ENCODE measurements around the gene C4BPB. TPM values are rescaled to one million over a fixed set of nuclear protein-coding genes. Genes with fewer than 3 reads are reported as not detected.

Gene C4BPB
- total and polyA plus RNA-seq, 2 of the 13 experiments (the other 11 are each of a cell fraction or from before 2014, with no cell fraction given), result 155 to 266 TPM

- TF ChIP-seq, protein P1, sequence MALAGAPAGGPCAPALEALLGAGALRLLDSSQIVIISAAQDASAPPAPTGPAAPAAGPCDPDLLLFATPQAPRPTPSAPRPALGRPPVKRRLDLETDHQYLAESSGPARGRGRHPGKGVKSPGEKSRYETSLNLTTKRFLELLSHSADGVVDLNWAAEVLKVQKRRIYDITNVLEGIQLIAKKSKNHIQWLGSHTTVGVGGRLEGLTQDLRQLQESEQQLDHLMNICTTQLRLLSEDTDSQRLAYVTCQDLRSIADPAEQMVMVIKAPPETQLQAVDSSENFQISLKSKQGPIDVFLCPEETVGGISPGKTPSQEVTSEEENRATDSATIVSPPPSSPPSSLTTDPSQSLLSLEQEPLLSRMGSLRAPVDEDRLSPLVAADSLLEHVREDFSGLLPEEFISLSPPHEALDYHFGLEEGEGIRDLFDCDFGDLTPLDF (CRISPR knock-in tag; IDR thresholded peaks at IDR 0.05), result no peak
- peak; percentile 86; the same call in 1 of the 2 replicates for TF ChIP-seq ZKSCAN8 (CRISPR knock-in tag; IDR thresholded peaks at IDR 0.05; ENCODE audit: borderline replicate concordance)
- no peak for TF ChIP-seq MYPOP (CRISPR knock-in tag; IDR thresholded peaks at IDR 0.05)
- no peak for TF ChIP-seq NFAT5 (CRISPR knock-in tag; IDR thresholded peaks at IDR 0.05)
- TF ChIP-seq, protein P2, sequence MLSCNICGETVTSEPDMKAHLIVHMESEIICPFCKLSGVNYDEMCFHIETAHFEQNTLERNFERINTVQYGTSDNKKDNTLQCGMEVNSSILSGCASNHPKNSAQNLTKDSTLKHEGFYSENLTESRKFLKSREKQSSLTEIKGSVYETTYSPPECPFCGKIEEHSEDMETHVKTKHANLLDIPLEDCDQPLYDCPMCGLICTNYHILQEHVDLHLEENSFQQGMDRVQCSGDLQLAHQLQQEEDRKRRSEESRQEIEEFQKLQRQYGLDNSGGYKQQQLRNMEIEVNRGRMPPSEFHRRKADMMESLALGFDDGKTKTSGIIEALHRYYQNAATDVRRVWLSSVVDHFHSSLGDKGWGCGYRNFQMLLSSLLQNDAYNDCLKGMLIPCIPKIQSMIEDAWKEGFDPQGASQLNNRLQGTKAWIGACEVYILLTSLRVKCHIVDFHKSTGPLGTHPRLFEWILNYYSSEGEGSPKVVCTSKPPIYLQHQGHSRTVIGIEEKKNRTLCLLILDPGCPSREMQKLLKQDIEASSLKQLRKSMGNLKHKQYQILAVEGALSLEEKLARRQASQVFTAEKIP (CRISPR knock-in tag; IDR thresholded peaks at IDR 0.05; ENCODE audit: borderline replicate concordance), result no peak
- peak; percentile 77 for TF ChIP-seq HOXA3 (CRISPR knock-in tag; IDR thresholded peaks at IDR 0.05)
- TF ChIP-seq ATF4 (CRISPR knock-in tag; IDR thresholded peaks at IDR 0.05), result peak in 1 of 2 experiments; percentile 83; a peak in 2 of 4 replicates
- TF ChIP-seq SNAPC4 (CRISPR knock-in tag; IDR thresholded peaks at IDR 0.05), result 0 out of 2 replicates have a peak, but pooled peaks have one; percentile 47
- TF ChIP-seq MIER2 (CRISPR knock-in tag; IDR thresholded peaks at IDR 0.05), result 0 out of 2 replicates have a peak, but pooled peaks have one; percentile 28
- no peak for TF ChIP-seq TOE1 (CRISPR knock-in tag; IDR thresholded peaks at IDR 0.05)
- no peak; the same call in 1 of the 2 replicates for TF ChIP-seq TCF7L2 (IDR thresholded peaks at IDR 0.05; ENCODE audit: low read depth, low read length)
These were observed at the start of gene C4BPB (continued) for GRCh38 chr1:207088701-207089626.
